T-helper 9 cell (primary cell): ENCODE measurements around the gene SELENON.
A peak's percentile ranks its signal among the peaks of the same experiment; 100 is the strongest.

ENCODE experiments used
- DNase-seq: peaks from one replicate; pipeline ENCODE4 v3.0.0-alpha.2; 2020

SELENON gene

GRCh38 chr1:25810341-25811299 lies 10.6 kb downstream of the SELENON start:
- peak; percentile 80 for DNase-seq

GRCh38 chr1:25811384-25812082 lies 11.5 kb downstream of the SELENON start:
- DNase-seq: no peak

GRCh38 chr1:25813071-25813733 lies 13.2 kb downstream of the SELENON start:
- no peak for DNase-seq

- DNase-seq: no peak
Measured at GRCh38 chr1:25813734-25814471, 13.9 kb downstream of the SELENON start.

GRCh38 chr1:25814549-25815087 lies 14.6 kb downstream of the SELENON start:
- no peak for DNase-seq

GRCh38 chr1:25815208-25816111 lies 15.5 kb downstream of the SELENON start:
- no peak for DNase-seq

GRCh38 chr1:25816112-25816718 lies 16.2 kb downstream of the SELENON start:
- no peak for DNase-seq

GRCh38 chr1:25817840-25818501 lies 18.0 kb downstream of the SELENON start:
- DNase-seq: no peak

- no peak for DNase-seq
Measured at GRCh38 chr1:25818569-25818968, 18.6 kb downstream of the SELENON start.

GRCh38 chr1:25819491-25820246 lies 19.7 kb downstream of the SELENON start, which contains the start of gene MTFR1L:
Gene MTFR1L, plus strand, starts transcription at chr1:25819954. Its CDS starts 3,151 bp downstream, at chr1:25823105.
- DNase-seq: peak; percentile 91

GRCh38 chr1:25820247-25821111 lies 20.5 kb downstream of the SELENON start:
- peak; percentile 51 for DNase-seq

GRCh38 chr1:25821112-25821476 lies 21.1 kb downstream of the SELENON start:
- DNase-seq: no peak

GRCh38 chr1:25821630-25822091 lies 21.7 kb downstream of the SELENON start:
- DNase-seq: no peak

- DNase-seq: no peak
Measured at GRCh38 chr1:25825605-25826004, 25.6 kb downstream of the SELENON start.

GRCh38 chr1:25826571-25826970 lies 26.6 kb downstream of the SELENON start:
- DNase-seq: no peak

GRCh38 chr1:25828491-25828890 lies 28.5 kb downstream of the SELENON start:
- DNase-seq: no peak

GRCh38 chr1:25829046-25829445 lies 29.1 kb downstream of the SELENON start:
- DNase-seq: no peak

- DNase-seq: no peak
Measured at GRCh38 chr1:25831569-25832196, 31.7 kb downstream of the SELENON start.
